KG1 (cell line): Measurements from ENCODE around the gene PEAK3.

ENCODE experiments used
- DNase-seq: peaks from one replicate; lab custom pipeline; 2025; lab: John Stamatoyannopoulos, UW

PEAK3 gene

GRCh38 chr19:2270423-2271233 lies 11.3 kb downstream of the PEAK3 start:
- peak; percentile 20 for DNase-seq

GRCh38 chr19:2270157-2270422 lies 11.9 kb downstream of the PEAK3 start:
- no peak for DNase-seq

- DNase-seq = peak; percentile 74
Measured at GRCh38 chr19:2269244-2270156, 12.5 kb downstream of the PEAK3 start.

GRCh38 chr19:2268861-2269243 lies 13.1 kb downstream of the PEAK3 start:
- DNase-seq = no peak

GRCh38 chr19:2268480-2268830 lies 13.5 kb downstream of the PEAK3 start:
- no peak for DNase-seq

GRCh38 chr19:2266183-2266993 lies 15.6 kb downstream of the PEAK3 start:
- peak; percentile 24 for DNase-seq

- DNase-seq = no peak
Measured at GRCh38 chr19:2261438-2262172, 20.4 kb downstream of the PEAK3 start.

GRCh38 chr19:2260341-2260805 lies 21.6 kb downstream of the PEAK3 start:
- DNase-seq = no peak

GRCh38 chr19:2259336-2259735 lies 22.6 kb downstream of the PEAK3 start:
- DNase-seq = no peak

GRCh38 chr19:2255982-2256685 lies 25.8 kb downstream of the PEAK3 start, which contains the start of gene JSRP1:
JSRP1 (minus strand) TSS chr19:2256417; CDS start chr19:2255314, 1,103 bp downstream.
- DNase-seq = no peak

- no peak for DNase-seq
Measured at GRCh38 chr19:2255112-2255845, 26.7 kb downstream of the PEAK3 start.

GRCh38 chr19:2254064-2254872 lies 27.7 kb downstream of the PEAK3 start:
- no peak for DNase-seq

GRCh38 chr19:2253106-2254063 lies 28.6 kb downstream of the PEAK3 start:
- DNase-seq = no peak

GRCh38 chr19:2252797-2253105 lies 29.2 kb downstream of the PEAK3 start:
- no peak for DNase-seq

GRCh38 chr19:2252055-2252796 lies 29.7 kb downstream of the PEAK3 start:
- no peak for DNase-seq

GRCh38 chr19:2251106-2252054 lies 30.6 kb downstream of the PEAK3 start:
- no peak for DNase-seq

GRCh38 chr19:2250766-2251105 lies 31.2 kb downstream of the PEAK3 start:
- DNase-seq = no peak
